Stimulated activated CD8-positive, alpha-beta memory T cell treated with anti-CD3 and anti-CD28 coated beads, Interleukin-12 subunit alpha, Interleukin-12 subunit beta, amount 100 ng/mL, for 24 hours (primary cell): ENCODE data around the gene OR4A16.

Experiments used
- DNase-seq: peaks from one replicate; pipeline ENCODE4 v3.0.0-alpha.2; 2020; ENCODE audit errors: extremely low read depth

OR4A16 gene, protein sequence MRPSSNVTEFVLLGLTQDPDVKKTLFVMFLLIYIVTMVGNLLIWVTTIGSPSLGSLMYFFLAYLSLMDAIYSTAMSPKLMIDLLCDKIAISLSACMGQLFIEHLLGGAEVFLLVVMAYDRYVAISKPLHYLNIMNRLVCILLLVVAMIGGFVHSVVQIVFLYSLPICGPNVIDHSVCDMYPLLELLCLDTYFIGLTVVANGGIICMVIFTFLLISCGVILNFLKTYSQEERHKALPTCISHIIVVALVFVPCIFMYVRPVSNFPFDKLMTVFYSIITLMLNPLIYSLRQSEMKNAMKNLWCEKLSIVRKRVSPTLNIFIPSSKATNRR

DNA sequence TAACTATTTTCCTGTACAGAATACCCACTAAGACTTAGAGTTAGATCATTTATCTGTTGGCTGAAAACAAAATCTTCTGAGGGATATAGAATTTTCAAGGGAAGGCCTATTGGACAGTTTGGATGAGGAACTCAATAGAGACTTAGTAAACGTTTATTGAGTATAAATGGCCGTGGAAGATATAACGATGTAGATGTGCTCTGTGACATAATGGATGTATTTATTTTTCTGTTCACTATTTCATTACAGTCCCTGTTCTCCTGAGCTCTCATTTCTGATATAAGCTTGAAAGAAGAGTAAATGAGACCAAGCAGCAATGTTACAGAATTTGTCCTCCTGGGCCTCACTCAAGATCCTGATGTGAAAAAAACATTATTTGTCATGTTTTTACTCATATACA lies at the start of gene OR4A16:
OR4A16 (plus strand) TSS at position 301 of the 400 bp plus-strand sequence; CDS start at position 301, 0 bp downstream.
- DNase-seq, result no peak

DNA sequence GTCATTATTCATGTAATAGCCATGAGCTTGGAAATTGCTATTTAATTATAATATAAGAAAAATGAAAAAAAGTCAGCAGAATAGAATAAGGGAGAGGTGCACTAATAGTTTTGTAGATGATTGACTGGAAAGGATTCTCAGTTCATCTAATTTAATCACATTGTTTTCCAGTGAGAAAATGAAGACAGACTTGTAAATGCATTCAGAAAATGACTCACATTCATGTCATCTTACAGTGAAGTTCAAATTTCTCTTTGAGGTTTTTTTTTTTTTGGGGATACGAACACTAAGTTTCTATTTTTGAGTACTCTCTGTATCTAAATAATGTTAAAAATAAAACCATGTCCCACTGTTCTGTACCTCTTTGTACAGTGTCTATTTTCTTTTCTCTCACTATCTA lies 18.5 kb upstream of the OR4A16 start:
- no peak for DNase-seq

- DNase-seq, result no peak
Observed at GRCh38 chr11:55345306-55345705, 2.3 kb downstream of the OR4A16 start.

- no peak for DNase-seq
Observed at GRCh38 chr11:55349032-55349431, 6.0 kb downstream of the OR4A16 start.

DNA sequence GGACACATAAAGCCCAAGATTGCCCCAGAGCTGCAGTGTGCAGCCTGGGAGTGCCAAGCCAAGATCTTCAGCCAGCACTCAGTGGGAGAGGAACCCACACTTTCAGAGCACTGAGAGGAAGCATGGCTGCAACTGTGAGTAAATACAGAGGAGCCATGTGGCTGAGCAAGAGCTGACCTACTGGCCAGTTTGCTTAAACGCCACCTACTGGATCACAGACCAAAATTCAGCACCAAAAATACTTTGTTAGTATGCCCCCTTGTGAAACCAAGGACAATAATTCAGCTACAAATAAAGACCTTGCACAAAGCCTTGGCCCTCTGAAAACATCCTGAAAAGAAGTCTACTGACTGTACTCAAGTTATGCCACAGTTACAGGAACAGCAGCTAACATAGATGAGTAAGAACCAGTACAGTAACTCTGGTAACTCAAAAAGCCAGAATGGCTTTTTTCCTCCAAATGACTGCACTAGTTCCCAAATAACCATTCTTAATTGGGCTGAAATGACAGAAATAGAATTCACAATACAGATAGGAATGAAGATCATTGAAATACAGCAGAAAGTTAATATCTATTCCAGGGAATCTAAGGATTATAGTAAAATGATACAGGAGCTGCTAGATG lies 14.7 kb downstream of the OR4A16 start:
- DNase-seq, result no peak

GRCh38 chr11:55367674-55368073 lies 24.7 kb downstream of the OR4A16 start, which contains the start of gene OR4A15:
Gene OR4A15 (plus strand): TSS chr11:55367974. CDS start chr11:55367974, 0 bp downstream.
- no peak for DNase-seq
